GM10266 (cell line): Measurements from ENCODE around the gene LHFPL3.
"Not testable (repeated sequence)": the region's sequence is repeated elsewhere in the genome, so short reads cannot be mapped to it uniquely, and the experiment has no call there.

Experiments used
- DNase-seq: peaks from one replicate; pipeline ENCODE4 v3.0.0; 2012; ENCODE audit errors: extremely low spot score
- CTCF ChIP-seq: IDR thresholded peaks from 2 replicates; pipeline ENCODE4 v1.5.1; 2012; ENCODE audit warnings: mild to moderate bottlenecking, low read depth; ENCODE audit not compliant: control insufficient read depth, insufficient read depth; ENCODE audit errors: missing control alignments

Gene LHFPL3

GRCh38 chr7:104328296-104328969, at the start of gene LHFPL3:
LHFPL3 (plus strand) TSS chr7:104328603.
- TF ChIP-seq CTCF = no peak
- DNase-seq = no peak

- DNase-seq = not testable (repeated sequence)
These were observed 46.7 kb upstream of the LHFPL3 start for GRCh38 chr7:104281685-104282084.

GRCh38 chr7:104286839-104287238, 41.6 kb upstream of the LHFPL3 start:
- TF ChIP-seq CTCF = no peak
- no peak for DNase-seq

GRCh38 chr7:104288137-104288536, 40.3 kb upstream of the LHFPL3 start:
- TF ChIP-seq CTCF = no peak
- DNase-seq = no peak

- DNase-seq = no peak
- no peak for TF ChIP-seq CTCF
These were observed 34.1 kb upstream of the LHFPL3 start for GRCh38 chr7:104294291-104294690.

DNA sequence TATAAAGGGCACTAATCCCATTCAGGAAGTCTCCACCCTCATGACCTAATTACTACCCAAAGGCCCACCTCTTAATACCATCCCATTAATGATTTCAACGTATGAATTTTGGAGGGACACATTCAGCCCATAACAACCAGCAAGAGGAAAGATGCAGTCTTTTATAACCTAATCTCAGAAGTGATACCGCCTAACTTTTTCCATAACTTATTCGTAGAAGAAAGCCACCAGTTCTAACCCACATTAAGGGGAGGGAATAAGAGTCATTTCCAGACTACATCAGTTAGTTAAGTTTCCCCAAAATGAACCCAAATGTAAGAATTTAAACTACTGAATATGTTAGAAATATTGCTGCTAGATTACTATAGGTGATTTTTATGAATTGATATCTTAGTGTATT, 32.1 kb upstream of the LHFPL3 start:
- no peak for TF ChIP-seq CTCF

GRCh38 chr7:104296900-104297299, 31.5 kb upstream of the LHFPL3 start:
- DNase-seq = no peak
- TF ChIP-seq CTCF = no peak

More for the DNA sequence above, 32.1 kb upstream of the LHFPL3 start:
- no peak for DNase-seq

GRCh38 chr7:104299323-104299722, 29.1 kb upstream of the LHFPL3 start:
- no peak for TF ChIP-seq CTCF

More at GRCh38 chr7:104299323-104299722, 29.1 kb upstream of the LHFPL3 start:
- DNase-seq = no peak
